Osteocyte (in vitro differentiated cells): Measurements from ENCODE around the gene SSTR3. TPM values are rescaled to one million over a fixed set of nuclear protein-coding genes. Genes with fewer than 3 reads are reported as not detected.

ENCODE experiments used
- DNase-seq: peaks from one replicate; pipeline ENCODE4 v3.0.0; 2021; ENCODE audit warnings: mixed read lengths; ENCODE audit not compliant: unreplicated experiment; ENCODE audit errors: extremely low spot score
- H3K27ac Mint-ChIP-seq: one replicate; pipeline ENCODE4 v1.8.0; 2021; ENCODE audit warnings: mild to moderate bottlenecking, mixed read lengths; ENCODE audit not compliant: unreplicated experiment
- H3K27me3 Mint-ChIP-seq: one replicate; pipeline ENCODE4 v1.8.0; 2021; ENCODE audit warnings: mixed read lengths; ENCODE audit not compliant: unreplicated experiment
- H3K36me3 Mint-ChIP-seq: one replicate; pipeline ENCODE4 v1.8.0; 2021; ENCODE audit warnings: mixed read lengths; ENCODE audit not compliant: unreplicated experiment
- H3K4me1 Mint-ChIP-seq: one replicate; pipeline ENCODE4 v1.8.0; 2021; ENCODE audit warnings: mixed read lengths; ENCODE audit not compliant: unreplicated experiment
- H3K4me3 Mint-ChIP-seq: one replicate; pipeline ENCODE4 v1.8.0; 2021; ENCODE audit warnings: mild to moderate bottlenecking, moderate library complexity, mixed read lengths; ENCODE audit not compliant: unreplicated experiment
- H3K9me3 Mint-ChIP-seq: one replicate; pipeline ENCODE4 v1.8.0; 2021; ENCODE audit warnings: mixed read lengths; ENCODE audit not compliant: unreplicated experiment
- CTCF ChIP-seq: fragments of 200-600 bp; sonication (generic); IDR thresholded peaks from 2 replicates; pipeline ENCODE4 v1.5.0; 2021; ENCODE audit warnings: antibody characterized with exemption, mild to moderate bottlenecking, moderate library complexity
- total RNA-seq: library from RNA; stranded (reverse); gene quantifications from 2 replicates; pipeline ENCODE4 v1.2.1, GENCODE V29; 2021

SSTR3 gene
- total RNA-seq, 1 donor from 2014 or later: not detected

DNA sequence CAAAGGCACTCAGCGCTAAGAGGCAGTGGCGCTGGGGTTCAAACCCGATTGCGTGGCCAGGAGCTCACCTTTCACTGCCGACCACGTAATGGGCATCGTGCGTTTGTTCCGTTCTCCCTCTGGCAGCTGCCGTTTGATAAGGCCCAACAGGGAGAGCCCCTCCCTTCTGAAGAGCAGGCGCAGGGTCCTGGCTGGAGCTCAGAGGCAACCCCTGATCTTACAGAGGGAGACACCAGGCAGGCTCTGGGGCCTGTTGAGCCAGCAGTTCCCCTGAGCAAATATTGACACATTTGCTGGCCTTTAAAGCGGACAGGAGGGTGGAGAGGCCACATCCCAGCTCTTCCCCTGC lies 12.5 kb downstream of the SSTR3 start:
- Mint-ChIP-seq H3K4me3 (peak overlapping the region; percentile 14), H3K27ac (no peak overlapping the region), H3K9me3 (no peaks in the 10 kb centered on the region), H3K36me3 (no peaks in the 10 kb centered on the region), H3K4me1 (peaks cover 24% of the 10 kb centered on the region), H3K27me3 (no peaks in the 10 kb centered on the region)
- no peak for DNase-seq
- TF ChIP-seq CTCF: peak; percentile 10

DNA sequence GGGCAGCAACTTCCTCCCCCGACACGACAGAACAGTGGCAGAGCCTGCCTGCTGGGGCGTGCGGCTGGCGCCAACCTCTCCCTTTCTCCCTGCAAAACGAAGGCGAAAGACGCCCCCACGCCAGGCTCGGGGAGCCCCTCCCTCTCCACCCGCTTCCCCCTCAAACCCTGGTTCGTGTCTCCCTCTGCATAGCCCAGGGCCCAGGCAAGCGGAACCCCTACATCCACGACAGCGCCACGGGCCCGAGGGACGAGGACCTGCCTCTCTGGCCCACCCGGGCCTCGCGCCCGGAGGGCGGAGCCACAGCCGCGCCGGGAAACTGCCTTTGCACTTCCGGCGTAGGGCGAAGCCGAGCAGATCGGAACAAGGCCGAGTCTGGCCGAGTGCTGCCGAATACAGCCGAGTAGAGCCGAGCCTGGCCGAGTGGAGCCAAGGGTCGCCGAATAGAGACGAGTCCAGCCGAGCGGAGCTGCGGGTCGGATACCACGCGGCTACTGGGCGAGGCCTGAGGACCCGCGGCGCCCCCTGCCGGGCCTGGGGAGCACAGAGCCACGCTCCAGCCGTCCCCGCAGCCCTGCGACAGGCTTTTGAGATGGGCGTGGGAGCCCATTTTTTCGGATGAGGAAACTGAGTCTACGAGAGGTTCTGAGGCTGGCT lies 13.0 kb downstream of the SSTR3 start:
- no peaks in the 10 kb centered on the region for H3K27me3 Mint-ChIP-seq
- H3K9me3 Mint-ChIP-seq: no peaks in the 10 kb centered on the region
- H3K4me1 Mint-ChIP-seq: peaks cover 24% of the 10 kb centered on the region
- DNase-seq: peak; percentile 100
- H3K4me3 Mint-ChIP-seq: peak overlapping the region; percentile 85
- H3K36me3 Mint-ChIP-seq: no peaks in the 10 kb centered on the region
- TF ChIP-seq CTCF: peak; percentile 98
- H3K27ac Mint-ChIP-seq: peak overlapping the region; percentile 83

DNA sequence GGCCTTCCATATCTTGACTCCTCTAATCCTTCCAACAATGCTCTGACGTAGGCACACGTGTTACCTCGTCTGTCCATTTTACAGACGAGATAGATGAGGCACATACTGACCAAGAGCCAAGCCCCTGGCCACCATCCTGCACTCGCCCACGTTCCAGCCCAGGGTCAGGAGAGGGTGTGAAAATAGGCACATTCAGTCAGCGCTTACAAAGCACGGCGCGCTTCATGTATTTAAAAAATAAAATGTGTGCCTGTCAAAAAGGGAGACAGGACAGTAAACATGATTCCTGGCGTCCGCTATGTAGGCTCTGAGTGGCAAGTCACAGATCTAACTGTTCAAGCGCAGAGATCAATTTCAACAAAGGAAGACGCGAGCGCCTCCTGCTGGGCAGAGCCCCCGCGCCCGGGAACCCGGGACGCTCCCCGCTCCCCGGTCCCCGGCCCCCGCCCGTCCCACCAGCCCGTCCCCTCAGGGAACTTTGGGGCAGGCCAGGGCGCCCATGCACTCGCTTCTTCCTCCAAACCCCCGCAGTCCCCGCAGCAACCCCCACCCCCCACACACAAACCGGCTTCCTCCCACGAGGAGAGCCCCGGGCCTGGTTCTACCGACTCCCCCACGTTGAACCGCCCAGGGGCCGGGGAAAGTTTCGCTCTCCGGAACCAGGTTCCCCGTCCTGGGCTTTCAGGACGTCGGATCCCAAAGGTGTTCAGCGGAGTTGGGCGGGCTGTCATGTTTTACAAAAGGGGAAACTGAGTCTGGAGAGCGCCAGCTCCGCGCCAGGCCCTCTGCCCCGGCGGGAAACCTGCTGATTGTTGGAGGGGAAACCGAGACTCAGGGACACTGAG lies 13.8 kb downstream of the SSTR3 start:
- no peaks in the 10 kb centered on the region for H3K36me3 Mint-ChIP-seq
- H3K4me3 Mint-ChIP-seq: peak overlapping the region; percentile 85
- no peaks in the 10 kb centered on the region for H3K27me3 Mint-ChIP-seq
- peak overlapping the region; percentile 83 for H3K27ac Mint-ChIP-seq
- peak; percentile 97 for TF ChIP-seq CTCF
- H3K4me1 Mint-ChIP-seq: peaks cover 24% of the 10 kb centered on the region
- DNase-seq: peak; percentile 93
- no peaks in the 10 kb centered on the region for H3K9me3 Mint-ChIP-seq

GRCh38 chr22:37197451-37198257 lies 14.6 kb downstream of the SSTR3 start:
- no peaks in the 10 kb centered on the region for H3K9me3 Mint-ChIP-seq
- H3K27me3 Mint-ChIP-seq: no peaks in the 10 kb centered on the region
- peak overlapping the region; percentile 85 for H3K4me3 Mint-ChIP-seq
- peak overlapping the region; percentile 83 for H3K27ac Mint-ChIP-seq
- DNase-seq: no peak
- H3K36me3 Mint-ChIP-seq: no peaks in the 10 kb centered on the region
- peaks cover 24% of the 10 kb centered on the region for H3K4me1 Mint-ChIP-seq
- TF ChIP-seq CTCF: no peak
